ENCODE results near the gene ZNF783.
"Not testable (repeated sequence)": the region's sequence is repeated elsewhere in the genome, so short reads cannot be mapped to it uniquely, and the experiment has no call there.

Gene ZNF783

DNA sequence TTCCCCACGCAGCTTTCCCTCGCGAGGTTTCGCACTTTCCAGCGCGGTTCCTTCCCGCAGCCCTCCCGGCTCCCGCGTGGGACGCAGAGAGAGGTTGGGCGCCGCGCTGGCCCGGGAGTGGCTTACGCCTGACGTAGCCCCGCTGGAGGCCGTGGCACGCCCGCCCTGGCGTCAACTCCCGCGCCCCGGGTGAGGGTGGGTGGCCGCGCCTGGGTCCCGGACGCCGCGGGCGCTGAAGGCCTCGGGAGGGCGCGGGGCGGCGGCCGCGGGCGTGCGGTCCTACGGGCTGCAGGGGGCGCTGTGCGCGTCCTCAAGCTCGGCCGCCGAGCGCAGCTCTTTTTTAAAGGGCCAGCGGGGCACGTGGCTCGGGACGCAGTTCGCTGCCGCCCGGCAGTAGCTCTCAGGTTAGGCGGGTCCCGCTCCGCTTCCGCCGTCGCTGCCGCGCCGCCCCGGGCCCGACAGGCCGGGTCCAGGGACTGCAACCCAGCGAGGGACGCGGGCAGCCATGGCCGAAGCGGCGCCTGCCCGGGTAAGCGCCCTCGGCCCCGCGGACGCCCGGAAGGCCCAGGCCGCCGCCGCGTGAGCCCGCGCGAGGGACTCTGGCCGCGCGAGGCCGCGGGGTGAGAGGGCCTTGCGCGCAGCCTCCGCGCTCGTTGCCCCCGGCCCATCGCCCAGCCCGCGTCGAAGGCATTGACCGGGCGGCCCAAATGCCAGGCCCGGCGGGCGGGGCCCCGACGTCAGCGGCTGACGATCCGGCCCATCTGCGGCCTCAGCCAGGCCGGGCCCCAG lies at the start of gene ZNF783:
Gene ZNF783 (plus strand): TSS at position 368 of the 789 bp plus-strand sequence. CDS start 138 bp downstream, at position 506.
- DNase-seq = peak; percentile 74

DNA sequence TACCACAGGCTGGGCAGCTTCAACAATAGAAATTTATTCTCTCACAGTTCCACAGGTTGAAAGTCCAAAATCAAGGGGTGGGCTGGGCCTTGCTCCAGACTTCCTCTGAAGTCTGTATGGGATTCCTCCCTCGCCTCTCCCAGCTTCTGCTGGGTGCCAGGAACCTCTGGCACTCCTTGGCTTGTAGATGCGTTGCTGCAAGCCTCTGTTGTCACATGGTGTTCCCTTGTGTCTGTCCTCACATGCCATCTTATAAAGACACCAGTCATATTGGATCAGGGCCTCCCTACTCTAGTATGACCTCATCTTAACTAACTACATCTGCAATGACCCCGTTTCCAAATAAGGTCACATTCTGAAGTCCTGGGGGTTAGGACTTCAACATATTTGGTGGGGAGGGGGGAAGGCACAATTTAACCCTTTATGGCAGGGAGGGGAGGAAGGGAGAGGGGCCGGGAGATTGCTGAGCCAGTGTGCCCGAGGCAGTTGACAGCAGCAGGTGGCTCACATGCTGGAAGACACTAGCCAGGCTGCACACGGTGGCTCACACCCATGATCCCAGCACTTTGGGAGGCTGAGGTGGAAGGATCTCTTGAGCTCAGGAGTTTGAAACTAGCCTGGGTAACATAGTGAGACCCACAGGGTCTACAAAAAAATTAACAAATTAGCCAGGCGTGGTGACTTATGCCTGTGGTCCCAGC lies 47.8 kb upstream of the ZNF783 start:
- no peak for DNase-seq

DNA sequence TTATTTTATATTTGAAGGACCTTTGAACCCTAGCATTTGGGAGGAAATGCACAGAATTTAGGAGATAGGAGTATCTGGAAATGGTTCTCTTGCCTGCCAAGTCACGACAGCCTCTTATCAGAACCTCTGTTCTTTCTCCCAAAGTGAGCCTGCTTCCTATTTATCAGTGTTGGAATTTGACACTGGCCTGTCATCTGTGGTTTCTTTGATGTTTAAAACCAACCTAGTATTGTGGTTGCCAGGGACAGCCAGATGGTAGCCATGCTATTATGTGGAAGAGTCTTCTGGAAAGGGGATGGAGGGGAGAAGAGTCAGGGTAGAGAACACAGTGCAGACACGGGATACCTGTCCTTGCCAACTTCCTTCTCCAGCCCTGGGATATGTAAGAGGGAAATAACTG lies 45.6 kb upstream of the ZNF783 start:
- no peak for DNase-seq

DNA sequence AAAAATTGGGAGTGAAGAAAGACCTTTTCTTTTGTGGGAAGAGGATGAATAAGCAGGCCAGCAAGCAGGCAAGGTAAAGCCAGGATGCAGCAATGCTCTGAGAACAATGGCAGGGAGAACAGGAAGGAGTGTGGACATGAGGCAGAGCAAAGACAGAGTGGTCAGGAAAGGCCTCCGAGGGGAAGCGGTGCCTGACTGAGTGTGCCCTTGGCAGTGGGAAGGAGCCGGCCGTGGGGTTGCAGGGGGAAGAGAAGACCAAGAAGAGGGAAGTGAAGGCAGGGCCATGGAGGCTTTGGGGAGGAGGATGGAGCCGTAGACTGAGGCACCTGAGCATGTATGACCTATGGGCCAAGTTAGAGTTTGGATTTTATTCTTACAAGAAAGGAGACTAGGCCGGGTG lies 44.4 kb upstream of the ZNF783 start:
- DNase-seq = no peak

DNA sequence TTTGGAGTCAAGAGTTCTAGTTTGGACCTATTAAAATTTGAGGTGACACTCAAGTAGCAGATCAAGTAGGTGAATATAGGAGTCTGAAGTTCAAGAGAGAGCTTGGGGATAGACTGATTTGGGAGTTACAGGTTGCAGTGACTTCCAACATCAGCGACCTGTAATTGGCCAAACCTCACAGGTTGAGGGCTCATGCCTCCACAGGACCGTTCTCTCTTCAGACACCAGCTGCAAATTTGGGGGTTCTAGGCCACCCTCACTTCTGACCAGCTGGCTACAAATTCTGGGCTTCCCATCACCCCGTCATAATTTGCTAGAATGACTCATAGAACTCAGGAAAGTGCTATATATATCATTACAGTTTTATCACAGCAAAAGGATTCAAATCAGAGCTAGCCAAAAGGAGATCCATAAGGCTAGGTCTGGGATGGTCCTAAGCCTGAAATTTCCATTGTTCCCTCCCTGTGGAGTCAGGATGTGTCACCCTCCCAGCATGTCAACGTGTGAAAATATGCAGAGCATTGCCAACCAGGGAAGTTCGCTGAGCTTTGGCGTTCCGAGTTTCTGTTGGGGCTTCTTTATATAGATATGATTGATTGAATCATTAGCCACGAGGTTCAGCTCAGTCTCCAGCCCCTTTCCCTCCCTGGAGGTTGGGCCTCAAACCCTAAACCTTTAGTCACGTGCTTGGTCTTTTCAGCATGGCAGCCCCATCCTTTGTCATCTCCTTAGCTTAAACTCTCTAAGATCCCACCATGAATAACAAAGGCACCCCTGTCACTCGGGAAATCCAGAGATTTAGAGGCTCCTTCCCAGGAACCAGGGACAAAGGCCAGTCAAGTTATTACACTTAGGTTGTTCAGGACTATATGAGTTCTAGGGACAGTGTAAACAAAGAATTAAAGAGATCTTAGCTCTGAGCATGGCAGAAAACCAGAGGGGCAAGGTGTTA lies 43.3 kb upstream of the ZNF783 start:
- DNase-seq = no peak

DNA sequence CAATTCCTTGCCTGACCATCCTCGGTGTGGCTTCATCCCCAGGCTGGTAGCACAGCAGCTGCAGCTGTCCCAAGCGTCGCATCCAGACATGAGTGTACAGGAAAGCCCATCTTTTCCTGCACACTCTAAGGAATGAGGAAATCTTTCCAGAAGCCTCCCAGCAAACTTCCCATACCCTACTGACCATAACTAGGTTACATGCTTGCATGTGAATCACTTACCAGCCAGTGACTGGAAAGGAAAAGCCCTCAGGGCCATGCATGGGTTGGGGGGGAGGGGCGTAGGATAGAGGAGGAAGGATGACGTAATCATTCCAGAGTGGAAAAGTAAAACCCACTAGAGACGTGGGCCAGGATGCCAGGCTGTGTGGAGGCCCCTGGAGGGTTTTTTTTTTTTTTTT lies 41.5 kb upstream of the ZNF783 start:
- peak; percentile 58 for DNase-seq

DNA sequence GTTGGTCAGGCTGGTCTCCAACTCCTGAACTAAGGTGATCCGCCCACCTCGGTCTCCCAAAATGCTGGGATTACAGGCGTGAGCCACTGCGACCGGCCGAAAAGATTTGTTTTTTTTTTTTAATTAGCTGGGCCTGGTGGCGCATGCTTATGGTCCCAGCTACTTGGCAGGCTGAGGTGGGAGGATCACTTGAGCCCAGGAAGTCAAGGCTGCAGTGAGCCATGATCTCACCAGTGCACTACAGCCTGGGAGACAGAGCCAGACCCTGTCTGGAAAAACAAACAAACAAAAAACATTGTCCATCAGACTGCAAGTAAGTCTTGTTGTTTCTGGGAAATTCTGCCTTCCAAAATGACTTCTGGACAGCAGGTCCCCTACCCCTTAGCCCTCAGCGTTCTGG lies 38.8 kb upstream of the ZNF783 start:
- DNase-seq = no peak

DNA sequence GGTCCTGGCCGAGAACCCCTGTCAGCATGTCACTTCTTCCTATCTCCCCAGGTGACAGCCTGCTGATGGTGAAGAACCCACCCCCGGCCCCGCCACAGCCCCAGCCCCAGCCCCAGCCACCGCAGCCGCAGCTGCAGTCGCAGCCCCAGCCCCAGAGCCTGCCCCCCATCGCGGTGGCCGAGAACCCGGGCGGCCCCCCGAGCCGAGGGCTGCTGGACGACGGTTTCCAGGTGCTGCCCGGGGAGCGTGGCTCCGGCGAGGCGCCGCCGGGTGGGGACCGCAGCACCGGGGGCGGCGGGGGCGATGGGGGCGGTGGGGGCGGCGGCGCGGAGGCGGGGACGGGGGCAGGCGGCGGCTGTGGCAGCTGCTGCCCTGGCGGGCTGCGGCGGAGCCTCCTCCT lies 38.2 kb upstream of the ZNF783 start:
- DNase-seq = no peak

DNA sequence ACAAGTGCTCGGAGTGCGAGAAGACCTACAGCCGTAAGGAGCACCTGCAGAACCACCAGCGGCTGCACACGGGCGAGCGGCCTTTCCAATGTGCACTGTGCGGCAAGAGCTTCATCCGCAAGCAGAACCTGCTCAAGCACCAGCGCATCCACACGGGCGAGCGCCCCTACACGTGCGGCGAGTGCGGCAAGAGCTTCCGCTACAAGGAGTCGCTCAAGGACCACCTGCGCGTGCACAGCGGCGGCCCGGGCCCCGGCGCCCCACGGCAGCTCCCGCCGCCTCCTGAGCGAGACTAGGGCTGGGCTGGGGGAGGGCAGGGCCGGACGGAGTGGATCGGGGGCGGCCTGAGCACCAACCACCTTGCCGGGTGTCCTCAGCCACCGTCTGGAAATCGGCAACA lies 37.6 kb upstream of the ZNF783 start:
- no peak for DNase-seq

DNA sequence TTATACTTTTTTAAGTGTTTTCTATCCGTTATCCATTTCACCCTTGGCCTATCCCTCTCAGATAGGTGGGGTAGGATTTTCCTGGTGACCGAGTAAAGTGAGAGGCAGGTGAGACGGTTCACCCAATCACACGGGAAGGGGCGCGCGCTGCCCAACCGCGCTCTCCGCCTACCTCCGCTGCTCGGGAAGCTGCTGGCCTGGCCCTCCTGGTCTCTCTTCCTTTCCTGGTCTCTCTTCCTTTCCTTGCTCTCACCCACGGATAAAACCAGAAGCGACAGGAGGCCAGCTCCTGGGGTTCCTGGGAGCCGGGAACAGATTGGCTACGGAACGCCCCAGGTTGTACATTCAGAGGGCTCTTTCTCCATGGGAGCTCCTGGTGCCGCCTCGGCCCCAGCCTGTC lies 36.9 kb upstream of the ZNF783 start:
- DNase-seq = no peak

DNA sequence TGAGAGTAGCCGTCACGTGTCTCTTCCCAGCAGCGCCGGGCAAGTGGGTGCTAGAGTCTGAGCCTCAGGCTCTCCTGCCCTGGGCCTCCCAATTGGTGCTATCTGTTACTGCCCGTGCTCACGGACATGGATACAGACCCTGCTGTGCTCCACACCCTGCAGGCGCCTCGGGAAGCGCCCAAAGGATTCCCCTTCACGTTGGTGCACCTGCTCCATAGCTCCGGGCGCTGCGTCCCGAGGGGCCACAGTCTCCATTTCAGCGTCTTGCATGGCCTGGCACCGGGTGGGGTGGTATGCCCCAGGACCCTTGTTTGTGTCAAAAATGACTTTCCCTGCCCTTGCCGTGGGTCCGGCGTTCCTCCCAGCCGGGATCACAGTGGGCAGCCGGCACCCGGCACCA lies 36.3 kb upstream of the ZNF783 start:
- DNase-seq = no peak

DNA sequence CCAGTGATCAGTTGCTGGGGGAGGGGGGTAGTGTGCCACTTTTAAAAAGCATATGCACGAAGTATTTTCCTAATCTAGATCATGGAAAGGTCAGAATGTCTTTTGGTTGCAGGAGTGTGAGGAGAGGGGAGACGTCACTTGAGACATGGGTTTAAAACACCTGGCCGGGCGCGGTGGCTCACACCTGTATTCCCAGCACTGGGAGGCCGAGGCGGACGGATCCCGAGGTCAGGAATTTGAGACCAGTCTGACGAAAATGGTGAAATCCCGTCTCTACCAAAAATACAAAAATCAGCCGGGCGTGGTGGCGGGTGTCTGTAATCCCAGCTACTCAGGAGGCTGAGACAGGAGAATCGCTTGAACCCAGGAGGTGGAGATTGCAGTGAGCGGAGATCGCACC lies 35.6 kb upstream of the ZNF783 start:
- DNase-seq = not testable (repeated sequence)

DNA sequence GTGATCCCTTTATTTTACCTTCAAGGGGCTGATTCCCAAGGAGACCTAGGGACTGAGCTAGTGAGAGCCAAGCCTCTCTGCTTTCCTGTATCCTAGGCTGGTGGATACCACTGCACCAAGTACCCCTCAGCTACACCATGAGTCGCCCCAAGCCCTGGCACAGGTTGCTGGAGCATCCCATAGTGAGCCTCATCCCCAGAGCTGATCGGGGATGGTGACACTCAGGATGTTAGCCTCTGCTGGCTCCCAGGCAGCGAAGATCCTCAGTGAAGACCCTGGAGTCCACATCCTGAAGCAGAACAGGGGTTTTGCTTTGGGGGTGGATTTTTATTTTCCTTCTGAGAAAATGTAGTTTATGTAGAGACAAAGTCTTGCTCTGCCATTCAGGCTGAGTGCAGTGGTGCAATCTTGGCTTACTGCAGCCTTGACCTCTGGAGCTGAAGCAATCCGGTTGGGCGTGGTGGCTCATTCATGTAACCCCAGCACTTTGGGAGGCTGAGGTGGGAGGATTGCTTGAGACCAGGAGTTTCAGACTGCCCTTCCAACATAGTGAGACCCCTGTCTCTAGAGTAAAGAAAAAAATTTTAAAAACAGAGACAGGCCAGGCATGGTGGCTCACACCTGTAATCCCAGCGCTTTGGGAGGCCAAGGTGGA lies 35.0 kb upstream of the ZNF783 start:
- DNase-seq = no peak

DNA sequence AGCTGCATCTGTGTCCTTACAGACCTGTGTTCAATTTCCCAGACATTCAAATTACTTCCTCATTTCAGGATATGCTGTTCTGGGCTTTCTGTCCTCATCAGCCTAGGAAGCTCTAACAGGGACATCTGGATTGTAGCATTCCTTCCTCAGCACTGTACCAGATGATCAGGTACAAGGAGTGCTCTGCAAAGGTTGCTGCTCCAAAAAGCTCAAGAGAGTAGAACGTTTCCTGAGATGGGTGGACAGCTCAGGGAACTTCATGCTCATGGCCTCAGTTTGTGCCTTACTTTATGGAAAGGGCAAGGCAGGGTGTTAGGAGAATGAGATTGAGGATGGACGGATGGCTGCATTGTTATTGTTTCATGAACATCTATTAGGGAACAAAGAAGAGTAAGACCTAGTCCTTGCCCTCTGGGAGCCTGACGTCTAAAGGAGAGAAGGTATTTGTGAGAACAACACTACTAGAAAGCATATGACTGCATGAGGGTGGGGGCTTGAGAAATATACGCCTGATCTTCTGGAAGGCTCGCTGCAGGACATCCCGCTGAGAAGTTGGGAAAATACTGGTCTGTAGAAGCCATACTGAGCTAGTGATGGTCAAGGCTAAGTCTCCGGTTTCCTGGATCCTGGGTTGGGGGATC lies 33.0 kb upstream of the ZNF783 start:
- DNase-seq = no peak

DNA sequence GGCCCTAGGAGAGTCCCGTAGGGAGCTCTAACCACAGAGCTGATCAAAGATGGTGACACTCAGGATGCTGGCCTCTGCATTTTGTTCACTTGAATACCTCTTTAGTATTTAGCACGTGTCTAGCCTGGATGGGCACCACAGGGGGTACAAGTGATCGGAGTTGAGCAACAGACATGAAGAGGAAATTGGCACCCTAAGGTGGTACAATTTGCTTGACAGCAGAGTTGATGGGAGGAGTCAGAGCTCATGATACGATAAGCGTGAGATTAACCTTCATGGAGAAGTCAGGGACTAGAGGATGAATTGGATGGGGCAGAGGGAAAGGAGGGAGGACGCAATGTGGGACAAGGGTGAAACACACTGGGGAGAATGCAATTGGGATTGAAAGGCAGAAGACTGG lies 32.5 kb upstream of the ZNF783 start:
- no peak for DNase-seq

DNA sequence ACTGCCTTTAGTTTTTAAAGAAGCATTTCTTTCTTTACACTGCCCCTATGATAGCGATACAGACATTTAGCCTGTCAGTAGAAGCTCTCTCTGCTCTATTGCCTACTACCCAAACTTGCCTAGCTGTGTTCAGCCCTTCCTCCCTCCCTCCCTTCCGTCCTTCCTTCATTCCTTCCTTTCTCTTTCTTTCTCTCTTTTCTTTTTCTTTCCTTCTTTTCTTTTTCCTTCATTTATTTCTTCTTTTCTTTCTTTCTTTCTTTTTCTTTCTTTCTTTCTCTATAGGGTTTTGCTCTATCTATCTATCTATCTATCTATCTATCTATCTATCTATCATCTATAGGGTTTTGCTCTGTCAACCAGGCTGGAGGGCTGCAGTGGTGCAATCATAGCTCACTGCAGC lies 29.6 kb upstream of the ZNF783 start:
- no peak for DNase-seq

DNA sequence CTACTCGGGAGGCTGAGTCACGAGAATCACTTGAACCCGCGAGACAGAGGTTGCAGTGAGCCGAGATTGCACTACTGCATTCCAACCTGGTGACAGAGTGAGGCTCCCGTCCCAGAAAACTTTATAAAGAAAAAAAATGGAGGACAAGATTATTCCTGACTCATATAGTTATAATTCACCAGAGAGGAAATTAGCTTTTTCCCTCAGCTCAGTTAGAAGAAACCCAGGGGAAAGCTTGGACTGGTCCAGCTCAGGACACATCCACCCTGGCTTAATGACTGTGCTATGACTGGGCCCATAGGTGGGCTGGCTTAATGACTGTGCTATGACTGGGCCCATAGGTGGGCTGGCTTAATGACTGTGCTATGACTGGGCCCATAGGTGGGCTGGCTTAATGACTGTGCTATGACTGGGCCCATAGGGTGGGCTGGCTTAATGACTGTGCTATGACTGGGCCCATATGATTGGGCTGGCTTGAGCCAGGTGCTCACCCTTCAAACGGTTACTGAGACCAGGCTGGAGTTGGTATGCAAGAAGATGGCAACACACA lies 28.3 kb upstream of the ZNF783 start:
- peak; percentile 74 for DNase-seq

DNA sequence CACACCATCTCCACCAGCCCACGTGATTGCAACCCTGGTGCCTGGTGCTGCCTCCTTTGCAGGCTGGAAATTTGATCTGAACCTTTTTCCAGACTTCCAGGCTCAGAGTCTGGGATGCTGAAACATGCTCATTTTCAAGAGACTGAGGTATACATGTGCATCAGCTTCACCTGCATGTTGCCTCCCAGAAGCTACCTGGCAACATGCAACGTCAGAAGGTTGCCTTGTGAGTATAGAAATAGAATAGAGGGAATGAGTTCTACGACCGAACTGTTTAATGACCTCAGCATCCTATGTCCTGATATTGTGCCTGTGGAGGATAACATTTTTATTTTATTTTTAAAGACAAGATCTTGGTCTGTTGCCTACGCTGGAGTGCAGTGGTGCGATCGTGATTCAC lies 24.5 kb upstream of the ZNF783 start:
- no peak for DNase-seq

DNA sequence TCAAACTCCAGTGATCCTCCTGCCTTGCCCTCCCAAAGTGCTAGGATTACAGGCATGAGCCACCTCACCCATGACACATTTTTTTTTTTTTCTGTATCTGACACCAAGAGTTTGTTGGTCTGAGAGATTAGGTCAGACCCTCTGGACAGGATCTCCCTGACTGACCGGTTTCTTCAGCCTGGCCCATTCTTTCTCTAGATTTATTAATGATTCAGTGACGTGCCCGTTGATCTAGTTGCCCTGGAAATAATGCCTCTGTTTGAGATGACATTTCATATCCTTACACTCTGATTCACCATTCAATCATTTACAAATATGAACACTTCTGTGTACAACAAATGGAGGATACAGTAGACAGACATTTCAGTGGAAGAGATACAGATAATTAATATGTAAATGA lies 23.9 kb upstream of the ZNF783 start:
- DNase-seq = no peak

DNA sequence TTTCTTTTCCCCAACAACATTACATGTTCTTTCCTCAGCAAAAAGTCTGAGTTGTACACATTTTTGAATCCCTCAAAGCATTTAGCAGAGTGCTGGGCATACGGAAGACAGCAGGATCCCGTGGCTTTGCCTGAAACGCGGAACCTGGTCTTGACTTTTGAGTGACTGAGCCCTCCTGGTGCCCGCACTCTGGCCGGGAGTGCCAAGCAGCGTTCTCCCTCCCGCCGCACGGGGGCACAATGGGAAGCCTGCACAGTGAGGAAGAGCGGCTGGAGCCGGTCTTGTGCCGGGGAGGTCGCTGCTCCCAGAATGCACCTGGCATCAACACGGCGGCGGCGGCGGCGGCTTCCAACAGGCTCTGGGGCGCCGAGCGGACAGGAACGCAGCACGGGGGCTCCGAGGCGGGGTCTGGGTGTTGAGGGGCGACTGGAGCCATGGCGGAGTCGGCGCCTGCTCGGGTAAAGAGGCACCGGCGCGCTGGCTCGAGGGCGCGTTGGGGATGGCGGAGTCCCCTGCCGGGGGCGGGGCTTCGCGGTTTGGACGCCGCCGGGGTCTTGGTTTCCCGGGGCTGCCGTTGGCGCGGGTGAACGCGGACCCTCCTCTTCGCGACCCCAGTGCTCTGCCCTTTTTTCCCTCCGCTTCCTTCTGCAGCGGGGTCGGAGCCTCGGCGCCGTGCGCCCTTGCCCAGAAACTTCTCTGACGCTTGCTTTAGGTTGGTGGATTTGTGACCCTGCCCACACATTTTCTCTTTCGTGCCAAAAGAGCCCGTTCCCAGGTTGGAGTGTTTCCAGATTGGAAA lies 22.5 kb upstream of the ZNF783 start, which contains the start of gene ZNF212:
Gene ZNF212 (plus strand): TSS at position 307 of the 799 bp plus-strand sequence. CDS start 128 bp downstream, at position 435.
- peak; percentile 58 for DNase-seq

DNA sequence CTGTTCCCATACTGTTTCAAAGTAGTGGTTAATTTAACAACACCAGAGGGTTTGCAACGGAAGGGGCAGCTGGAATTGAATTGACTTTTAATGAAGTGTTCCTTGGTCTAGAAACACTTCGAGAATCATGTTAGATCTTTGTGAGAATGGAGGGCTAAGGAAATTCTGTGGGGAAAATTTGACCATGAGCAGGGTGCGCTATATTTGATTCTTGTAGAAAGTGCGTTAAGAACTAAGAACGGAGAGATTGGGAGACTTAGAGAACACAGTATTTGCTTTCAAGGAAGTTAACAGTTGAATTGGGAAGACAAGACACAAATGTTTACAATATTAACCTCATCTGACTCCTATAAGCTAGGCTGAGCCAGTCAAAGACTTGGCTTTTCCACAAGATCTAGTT lies 21.4 kb upstream of the ZNF783 start:
- DNase-seq = no peak

All from T1000 (cell line).